IPS DF 19.7 (cell line): ENCODE measurements around the gene SLC22A14.
"Not testable (repeated sequence)": the region's sequence is repeated elsewhere in the genome, so short reads cannot be mapped to it uniquely, and the experiment has no call there.

ENCODE experiments used
- DNase-seq: peaks from one replicate; pipeline ENCODE4 v3.0.0-alpha.2; 2013; ENCODE audit warnings: low read depth, low spot score

Gene SLC22A14

DNA sequence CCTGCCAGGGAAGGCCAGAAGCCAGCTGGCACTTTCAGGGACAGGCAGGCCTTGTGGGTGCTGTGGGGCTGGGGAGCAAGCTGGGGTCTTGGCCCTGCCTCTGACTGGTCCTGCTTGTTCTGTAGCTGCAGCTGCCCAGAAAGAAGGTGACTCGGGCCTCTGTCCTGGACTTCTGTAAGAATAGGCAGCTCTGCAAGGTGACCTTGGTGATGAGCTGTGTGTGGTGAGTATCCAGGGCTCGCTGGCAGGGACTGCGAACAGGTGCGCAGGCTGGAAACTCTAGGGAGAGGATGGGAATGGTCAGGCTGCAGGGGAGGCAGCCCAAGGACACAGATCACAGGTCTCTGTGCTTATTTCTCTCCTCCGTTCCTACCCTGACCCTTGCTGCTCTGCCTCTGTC is 31.2 kb downstream of the SLC22A14 start:
- no peak for DNase-seq

DNA sequence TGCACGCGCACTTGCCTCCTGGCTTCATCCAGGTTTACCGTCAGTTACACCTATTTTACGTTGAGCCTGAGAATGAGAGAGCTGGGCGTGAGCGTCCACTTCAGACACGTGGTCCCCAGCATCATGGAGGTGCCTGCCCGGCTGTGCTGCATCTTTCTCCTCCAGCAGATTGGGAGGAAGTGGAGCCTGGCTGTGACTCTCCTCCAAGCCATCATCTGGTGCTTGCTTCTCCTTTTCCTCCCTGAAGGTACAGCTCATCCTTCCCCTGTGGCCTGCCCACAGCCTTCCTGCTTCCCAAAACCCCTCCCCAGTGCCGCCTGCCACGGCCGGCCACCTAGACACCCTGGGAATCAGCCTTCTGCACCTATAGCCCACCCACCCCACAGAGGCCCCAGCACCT is 31.6 kb downstream of the SLC22A14 start:
- DNase-seq, result no peak

GRCh38 chr3:38314112-38314763 is 32.1 kb downstream of the SLC22A14 start:
- no peak for DNase-seq

DNA sequence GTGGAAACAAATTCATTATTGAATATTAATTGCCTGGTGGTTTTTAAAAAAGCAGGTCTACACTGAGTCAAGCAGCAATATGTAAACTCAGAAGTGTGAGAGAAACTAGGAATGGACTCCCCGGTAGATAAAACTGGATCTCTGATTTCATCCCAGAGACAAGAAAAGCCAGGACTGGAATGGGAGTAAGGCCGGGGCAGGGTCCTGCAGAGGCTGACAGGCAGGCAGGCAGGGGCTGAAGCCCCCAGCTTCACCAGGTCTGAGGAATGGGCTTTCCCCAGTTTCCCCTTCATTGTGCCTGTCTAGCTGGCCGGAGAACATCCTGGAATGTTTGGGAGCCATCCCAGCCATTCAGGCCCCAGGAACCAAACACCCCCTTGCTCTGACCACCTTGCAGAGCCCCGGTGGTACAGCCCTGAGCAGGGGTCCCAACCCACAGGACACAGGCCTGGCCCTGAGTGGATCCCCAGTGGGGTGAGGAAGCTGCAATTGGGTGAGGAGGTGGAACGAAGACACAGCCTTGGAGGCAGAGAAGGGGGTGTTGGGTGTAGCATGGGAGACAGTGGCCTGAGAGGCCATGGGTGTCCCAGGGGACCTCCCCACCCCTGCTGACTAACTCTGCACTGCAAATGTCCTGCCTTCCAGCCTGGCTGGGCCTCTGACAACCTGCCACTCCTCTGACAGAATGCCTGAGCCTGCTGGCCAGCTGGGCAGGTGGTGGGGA is 32.8 kb downstream of the SLC22A14 start:
- DNase-seq, result no peak

DNA sequence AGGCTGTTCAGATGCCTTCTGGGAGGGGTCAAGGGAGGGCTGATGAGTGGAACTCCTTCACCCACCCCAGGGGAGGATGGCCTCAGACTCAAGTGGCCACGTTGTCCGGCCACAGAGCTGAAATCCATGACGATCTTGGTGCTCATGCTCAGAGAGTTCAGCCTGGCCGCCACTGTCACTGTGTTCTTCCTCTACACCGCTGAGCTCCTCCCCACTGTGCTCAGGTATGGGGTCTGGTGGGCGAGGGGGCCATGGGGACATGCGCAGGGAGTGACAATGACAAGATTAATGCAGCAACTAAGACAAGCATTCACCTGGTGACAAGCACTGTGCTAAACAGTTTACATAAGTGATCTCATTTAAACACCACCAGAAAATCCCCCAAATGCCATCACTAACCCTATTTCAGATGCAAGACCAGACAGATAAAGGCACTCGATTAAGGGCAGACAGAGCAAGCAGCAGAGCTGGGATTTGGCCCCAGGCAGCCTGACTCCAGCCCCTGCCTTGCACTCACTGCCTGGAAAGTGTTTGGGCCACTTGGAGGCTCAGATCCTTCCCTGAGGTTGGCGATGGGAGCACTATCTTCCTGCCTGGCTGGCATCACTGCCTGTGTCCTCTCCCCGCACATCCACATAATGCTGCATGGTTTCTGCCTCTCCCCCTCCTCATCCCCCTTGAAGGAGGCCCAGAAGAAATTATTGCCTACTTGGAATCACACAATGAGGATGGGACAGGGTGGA is 33.6 kb downstream of the SLC22A14 start:
- DNase-seq, result no peak

GRCh38 chr3:38316356-38317191 is 34.5 kb downstream of the SLC22A14 start:
- no peak for DNase-seq

- DNase-seq, result no peak
These were observed 35.2 kb downstream of the SLC22A14 start for GRCh38 chr3:38317192-38317759.

DNA sequence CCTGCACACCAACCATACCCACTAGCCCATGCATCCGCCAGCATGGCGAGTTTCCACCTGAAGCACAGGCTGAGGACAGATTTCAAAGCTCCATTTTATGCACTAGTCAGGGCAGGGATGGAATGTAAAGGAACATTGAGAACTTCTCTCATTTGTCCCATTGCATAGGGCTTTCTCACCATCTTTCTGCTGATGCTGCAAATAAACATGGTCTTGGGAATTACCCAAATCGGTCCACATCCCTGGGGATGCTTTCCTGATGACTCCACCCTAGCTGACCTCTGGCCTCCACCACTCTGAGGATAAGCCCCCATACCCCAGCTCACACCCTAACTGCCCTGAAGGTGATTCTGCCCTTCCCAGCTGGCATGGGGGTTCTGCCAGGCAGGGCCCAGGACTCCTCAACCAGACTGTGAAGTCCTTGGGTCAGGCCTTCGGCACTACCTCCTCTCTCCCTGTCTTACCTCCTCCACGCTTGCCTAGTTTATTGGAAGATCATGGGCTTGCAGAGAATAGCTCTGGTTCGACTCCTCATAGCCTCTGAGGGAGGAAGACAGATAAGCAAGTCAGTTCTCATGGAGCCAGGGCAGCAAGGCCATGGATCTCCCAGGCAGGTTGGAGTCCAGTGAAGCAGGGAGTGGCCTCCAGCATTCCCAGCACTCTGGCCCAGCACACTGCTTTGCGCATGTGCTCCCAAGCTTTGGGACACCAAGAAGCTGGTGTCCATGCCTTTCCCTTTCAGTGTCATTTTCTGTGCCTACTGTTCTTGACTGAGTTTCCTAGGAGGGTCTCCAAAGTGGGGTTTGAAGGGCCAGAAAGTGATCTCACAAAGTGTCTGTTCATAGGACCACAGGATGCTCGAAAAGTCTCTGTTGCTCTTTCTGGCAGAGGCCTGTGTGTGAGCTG is 36.9 kb downstream of the SLC22A14 start:
- DNase-seq, result no peak

- not testable (repeated sequence) for DNase-seq
These were observed 38.5 kb downstream of the SLC22A14 start for GRCh38 chr3:38320638-38321037.

DNA sequence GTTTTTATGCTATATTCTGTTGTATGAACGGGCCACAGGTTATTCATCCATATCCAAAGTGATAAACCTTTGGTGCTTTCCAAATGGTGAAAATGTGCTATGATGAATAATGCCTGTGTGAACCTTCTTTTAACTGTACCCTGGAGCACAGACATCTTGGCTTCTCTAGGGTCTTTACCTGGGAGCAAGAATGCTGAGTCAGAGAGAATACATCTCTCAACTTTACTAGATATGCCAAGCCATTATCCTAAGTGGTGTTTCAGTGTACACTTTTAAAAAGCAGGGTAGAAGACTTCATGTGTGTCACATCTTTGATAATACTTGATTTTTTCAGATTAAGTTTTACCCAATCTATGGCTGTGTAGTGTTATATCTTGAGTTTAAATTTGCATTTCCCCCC is 41.0 kb downstream of the SLC22A14 start:
- no peak for DNase-seq

GRCh38 chr3:38325256-38325655 is 43.2 kb downstream of the SLC22A14 start:
- no peak for DNase-seq

DNA sequence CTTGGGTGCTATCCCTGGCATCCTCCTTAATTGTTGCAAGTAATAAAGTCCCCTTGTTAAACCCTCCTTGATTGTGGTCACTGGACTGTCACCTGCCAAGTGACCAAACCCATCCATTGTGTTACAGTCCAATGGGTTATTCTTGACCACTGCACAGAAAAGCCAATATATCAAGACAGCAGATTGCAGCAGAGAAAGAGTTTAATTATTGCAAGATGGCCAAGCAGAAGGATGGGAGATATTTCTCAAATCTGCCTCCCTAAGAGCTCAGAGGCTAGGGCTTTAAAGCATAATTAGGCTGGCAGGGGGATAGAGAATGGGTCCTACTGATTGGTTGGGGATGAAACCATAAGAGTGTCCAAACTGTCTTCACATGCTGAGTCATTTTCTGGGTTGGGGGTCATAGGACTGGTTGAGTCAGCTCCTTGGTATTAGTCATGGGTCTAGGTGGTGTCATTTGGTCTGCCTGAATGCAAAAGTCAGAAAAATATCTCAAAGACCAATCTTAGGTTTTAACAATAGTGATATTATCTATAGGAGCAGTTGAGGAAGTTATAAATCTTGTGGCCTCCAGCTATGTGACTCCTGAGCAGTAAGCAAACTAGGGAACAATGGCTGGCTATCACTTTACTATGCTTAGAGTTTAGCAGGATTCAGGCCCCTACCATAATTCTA is 45.4 kb downstream of the SLC22A14 start:
- DNase-seq, result no peak

GRCh38 chr3:38331257-38332022 is 49.3 kb downstream of the SLC22A14 start:
- DNase-seq, result no peak

DNA sequence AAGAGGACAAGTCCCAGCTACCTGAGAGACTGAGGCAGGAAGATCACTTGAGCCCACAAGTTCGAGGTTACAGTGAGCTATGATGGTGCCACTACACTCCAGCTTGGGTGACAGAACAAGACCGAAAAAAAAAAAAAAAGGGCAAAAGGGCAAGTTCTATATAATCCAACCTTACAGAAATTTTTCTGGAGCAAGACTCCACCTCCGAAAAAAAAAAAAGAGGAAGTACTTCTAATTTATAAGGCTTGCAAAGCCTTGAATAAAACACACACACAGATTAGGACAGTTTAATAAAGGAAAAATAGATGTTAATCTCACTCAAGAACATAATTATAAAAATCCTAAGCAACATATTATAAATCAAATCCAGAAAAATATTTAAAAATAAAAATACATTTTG is 50.1 kb downstream of the SLC22A14 start:
- DNase-seq, result no peak

DNA sequence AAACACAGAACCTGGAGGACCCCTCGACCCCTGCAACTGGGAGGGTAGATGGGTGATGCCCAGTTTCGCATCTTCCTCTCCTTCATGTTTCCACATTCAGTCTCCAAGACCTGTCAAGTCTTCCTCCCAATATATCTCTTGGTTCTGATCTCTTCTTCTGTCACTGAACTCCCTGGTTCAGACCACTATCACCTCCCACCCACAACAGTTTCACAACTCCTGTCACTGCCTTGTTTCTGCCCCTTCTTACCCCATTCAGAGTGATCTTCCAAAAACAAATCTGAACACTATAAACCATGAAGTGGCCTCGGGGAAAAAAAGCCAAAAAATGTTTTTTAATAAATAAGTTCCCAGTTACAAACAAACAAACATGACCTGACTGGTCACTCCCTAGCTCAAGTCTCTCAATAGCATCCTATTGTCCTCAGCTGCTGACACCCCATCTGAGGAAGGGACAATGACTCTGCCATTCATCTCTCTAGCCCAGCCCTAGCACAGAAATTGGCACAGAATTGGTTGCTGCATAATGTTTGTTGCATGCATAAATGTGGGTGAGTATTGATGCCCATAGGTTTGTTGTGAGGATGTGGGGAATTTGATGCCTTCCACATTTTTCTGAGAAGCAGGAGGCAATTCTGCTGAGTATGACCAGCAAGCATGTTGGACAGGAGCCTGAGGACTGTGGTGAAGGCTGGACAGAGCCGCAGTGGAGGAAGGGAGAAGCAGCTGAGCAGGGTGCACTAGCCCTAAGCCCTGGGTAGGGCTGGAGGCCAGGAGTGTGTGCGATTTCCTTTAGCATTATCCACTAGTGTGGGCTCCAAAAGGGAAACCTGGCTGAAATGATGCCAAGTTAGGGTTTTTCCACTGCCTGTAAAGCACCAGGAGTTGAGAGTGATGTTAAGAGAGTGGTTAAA is 52.3 kb downstream of the SLC22A14 start:
- DNase-seq, result no peak

- DNase-seq, result no peak
These were observed 53.2 kb downstream of the SLC22A14 start for GRCh38 chr3:38335263-38335662.

DNA sequence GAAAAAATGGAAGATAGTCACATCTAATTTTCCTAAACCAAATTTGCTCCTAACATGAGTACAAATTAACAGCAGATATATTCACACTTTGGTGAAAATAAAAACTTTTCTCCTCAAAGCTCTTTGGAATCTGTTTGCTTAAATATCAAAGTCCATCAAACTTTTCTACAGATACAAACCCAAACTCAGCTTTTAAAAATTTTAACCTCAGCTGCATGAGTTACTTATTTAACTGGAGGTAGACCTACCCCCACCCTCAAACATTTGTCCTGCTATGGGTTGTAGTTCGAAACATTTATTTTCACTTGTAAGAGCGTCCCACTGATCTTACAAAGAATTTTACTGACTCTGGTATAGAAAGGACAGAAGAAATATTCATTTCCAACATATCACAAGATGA is 55.6 kb downstream of the SLC22A14 start:
- DNase-seq, result no peak
